ENCODE measurements around the gene APOBEC2. TPM values are rescaled to one million over a fixed set of nuclear protein-coding genes. Genes with fewer than 3 reads are reported as not detected.

Gene APOBEC2
- not detected in 2 replicates for total RNA-seq

GRCh38 chr6:41053041-41053440 is at the start of gene APOBEC2:
Gene APOBEC2, plus strand, starts transcription at chr6:41053202. Its CDS starts 146 bp downstream, at chr6:41053348.

GRCh38 chr6:41039060-41039998 is 13.7 kb upstream of the APOBEC2 start, which contains the start of gene UNC5CL:
Gene UNC5CL, minus strand, starts transcription at chr6:41039221. Its CDS starts 4,147 bp downstream, at chr6:41035074.

DNA sequence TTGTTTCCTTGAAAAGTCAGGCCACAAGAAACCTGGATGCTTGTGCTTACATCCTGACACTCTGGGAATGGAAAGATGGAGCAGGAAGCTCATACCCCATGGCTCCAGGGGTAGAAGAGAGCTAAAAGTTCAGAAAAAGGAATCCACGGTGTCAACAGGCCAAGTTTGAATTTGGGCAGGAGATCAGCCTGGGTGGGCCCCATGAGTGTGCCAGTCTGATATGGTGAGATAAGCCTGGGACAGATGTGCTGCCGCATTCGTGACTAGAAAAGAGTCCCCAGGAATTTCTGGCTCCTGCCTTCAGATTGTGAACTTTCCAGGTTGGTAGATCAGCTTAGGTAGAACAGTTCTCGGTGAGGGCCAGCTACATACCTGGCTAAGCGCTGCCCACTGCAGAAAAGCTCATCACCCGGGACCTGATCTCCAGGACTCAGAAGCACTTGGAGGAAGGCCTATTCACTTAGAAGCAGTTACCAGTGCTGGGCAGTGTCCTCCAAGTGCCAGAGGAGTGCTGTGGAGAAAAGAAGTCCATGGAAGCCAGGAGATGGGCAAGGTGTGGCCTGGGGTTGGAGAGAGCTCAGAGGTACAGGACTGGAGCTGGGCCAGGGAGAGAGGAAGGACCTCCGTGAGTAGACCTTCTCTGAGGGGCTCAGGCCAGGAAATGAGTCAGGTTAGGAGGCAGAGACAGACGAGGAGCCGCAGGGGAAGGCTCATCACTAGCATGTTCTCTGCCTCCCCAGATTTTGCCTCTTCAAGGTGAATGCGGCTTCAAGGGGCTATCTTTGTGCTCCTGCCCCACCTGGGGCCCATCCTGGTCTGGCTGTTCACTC is 10.6 kb upstream of the APOBEC2 start, which contains the start of gene TSPO2:
TSS of gene TSPO2 (plus strand) at position 242 of the 830 bp plus-strand sequence. CDS start at position 761, 519 bp downstream.

DNA sequence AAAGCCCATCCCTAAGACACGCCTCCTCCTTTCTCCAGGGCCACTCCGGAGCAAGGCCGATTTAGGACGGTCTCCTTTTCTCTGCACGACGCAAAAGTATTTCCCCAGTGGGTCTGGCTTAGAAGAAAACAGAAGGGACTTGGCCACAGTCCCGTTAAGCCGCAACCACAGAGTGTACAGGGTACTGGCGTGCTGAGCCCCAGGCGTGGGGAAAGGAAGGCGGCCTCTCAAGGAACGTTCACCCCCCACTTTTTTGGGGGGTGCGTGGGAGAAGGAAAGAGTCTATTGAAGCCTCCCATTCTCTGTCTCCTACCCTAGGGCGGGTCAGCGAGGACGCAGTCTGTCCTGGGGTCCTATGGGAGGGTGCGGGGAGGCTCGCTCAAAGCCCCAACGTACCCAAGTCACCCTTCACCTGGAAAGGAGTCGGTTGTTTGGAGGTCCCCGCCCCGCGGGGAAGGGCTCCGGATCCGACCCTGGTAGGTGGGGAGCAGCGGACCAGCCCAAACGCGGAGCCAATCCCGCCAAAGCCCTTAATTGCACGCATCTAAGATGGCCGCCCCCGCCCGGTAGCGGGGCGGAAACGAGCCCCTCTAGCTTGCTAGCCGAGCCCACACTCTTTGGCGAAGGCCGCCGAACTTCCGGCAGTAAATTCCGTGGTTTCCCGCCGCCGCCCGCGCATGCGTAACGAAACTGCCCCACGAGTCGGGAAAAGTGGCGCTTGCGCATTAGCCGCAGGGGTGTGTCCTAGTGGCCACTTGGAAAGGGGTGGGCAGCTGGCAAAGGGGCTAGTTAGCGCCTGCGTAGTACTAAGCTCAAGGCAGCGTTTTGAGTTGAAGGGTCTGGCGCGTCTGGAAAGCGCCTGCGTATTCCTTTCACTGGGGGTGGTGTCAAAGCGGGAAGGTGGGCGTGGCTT is 19.2 kb downstream of the APOBEC2 start, which contains the start of gene OARD1:
TSS of gene OARD1 (minus strand) at position 434 of the 913 bp plus-strand sequence. CDS start 722 bp downstream, outside the sequence.

GRCh38 chr6:41072836-41073202 is 19.8 kb downstream of the APOBEC2 start, which contains the start of gene NFYA:
Gene NFYA, plus strand, starts transcription at chr6:41072974. Its CDS starts 6,116 bp downstream, at chr6:41079090.

Other genes with a start within 250 kb of the APOBEC2 start
- not detected in 2 replicates for gene UNC5CL, start 14.0 kb upstream of the APOBEC2 start, total RNA-seq
- not detected in 2 replicates for gene TSPO2, start 10.7 kb upstream of the APOBEC2 start, total RNA-seq
- 4.9 and 7.5 TPM in 2 replicates for gene OARD1, start 19.2 kb downstream of the APOBEC2 start, total RNA-seq
- 14.4 and 18.8 TPM in 2 replicates for gene NFYA, start 19.8 kb downstream of the APOBEC2 start, total RNA-seq
- gene TREML1, start 101.1 kb downstream of the APOBEC2 start, total RNA-seq, result not detected in 2 replicates
- gene TREM2, start 109.9 kb downstream of the APOBEC2 start, total RNA-seq, result not detected in 2 replicates
- gene TREML2, start 147.9 kb downstream of the APOBEC2 start, total RNA-seq, result not detected in 2 replicates
- not detected in 2 replicates for gene TREML4, start 175.1 kb downstream of the APOBEC2 start, total RNA-seq
- gene TREM1, start 233.5 kb downstream of the APOBEC2 start, total RNA-seq, result not detected in 2 replicates